NT2/D1 (cell line): Measurements from ENCODE around the gene MROH2B.

Experiments used
- SUZ12 ChIP-seq: IDR thresholded peaks from 2 replicates; pipeline ENCODE4 v1.6.1; 2011; ENCODE audit not compliant: insufficient read length, insufficient read depth; ENCODE audit errors: extremely low read depth
- ZNF274 ChIP-seq: IDR thresholded peaks from 2 replicates; pipeline ENCODE4 v1.6.1; 2011; ENCODE audit warnings: mild to moderate bottlenecking, low read depth, low read length

DNA sequence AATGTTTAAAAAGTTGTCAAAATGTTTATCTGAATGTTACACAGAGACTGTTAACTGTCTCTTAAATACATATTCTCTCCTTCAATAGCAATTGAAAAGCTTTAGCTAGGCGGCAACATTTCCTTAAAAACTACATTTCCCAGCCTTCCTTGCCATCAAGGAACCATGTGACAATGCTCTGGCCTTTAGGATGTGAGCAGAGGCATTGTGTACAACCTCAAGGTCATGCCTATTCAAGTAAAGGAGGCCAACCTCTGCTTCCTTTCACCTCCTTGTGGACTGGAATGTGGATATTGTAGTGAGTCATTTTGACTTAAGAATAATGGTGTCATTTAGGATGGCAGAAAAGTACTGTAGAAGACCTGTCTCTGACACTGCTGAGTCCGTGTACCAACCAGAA is 23.7 kb upstream of the MROH2B start:
- TF ChIP-seq SUZ12 (no peak), ZNF274 (no peak)
